Limb (tissue), 2 donors: ENCODE measurements around the gene ORM1.

Source experiments
- DNase-seq, 2 donors: peaks; one replicate each; pipeline ENCODE4 v3.0.0-alpha.2; 2016; ENCODE audit errors: extremely low spot score in 2 of 2

ORM1 gene

DNA sequence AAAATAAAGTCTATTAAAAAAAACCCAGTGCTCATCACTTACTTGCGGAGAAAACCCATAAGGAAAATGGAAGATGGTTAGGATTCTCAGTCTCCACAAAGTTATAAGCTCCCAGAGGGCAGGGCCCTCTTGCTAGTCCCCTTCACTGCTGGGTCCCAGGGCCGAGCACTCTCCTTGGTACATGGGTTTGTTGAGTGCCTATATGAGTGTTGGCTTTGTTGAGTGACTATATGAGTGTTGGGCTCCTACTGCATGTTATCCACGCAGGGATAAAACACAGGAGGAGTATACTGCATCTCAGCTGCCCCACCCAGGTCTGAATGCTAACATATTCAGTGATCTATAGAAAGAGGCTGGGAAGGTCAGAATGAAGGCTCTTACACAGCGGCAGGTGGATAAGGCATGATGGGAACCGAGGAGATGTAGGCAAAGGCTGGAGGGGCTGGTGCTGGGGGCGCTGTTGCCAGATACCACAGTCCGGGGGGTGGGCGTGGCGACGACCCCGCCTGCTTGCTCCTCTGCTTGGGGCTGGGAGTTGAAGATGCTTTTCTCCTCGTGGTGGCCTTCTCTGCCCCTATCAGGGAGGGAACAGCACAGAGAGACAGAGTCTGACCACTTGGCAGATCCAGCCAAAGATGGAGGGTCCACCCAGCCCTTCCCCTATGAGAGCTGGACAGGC is 18.4 kb downstream of the ORM1 start:
- DNase-seq, result no peak

DNA sequence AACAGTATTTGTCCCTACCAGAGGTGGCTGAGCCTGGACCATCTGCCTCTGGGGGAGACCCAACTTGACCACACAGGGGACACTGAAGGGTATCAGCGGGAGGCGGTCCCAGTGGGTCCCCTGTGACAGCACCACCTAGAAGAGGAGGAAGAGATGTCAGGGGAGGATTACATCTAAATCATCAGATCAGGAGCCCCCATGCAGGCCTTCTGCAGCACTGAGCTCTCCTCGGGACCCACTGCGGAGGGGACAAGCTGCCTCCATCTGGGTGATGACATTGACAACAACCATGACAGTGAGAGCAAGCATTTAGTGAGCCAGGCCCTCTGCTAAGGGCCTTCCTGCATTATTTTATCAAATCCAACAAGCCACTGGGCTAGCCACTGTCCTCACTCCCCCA is 19.1 kb downstream of the ORM1 start:
- DNase-seq, result no peak

DNA sequence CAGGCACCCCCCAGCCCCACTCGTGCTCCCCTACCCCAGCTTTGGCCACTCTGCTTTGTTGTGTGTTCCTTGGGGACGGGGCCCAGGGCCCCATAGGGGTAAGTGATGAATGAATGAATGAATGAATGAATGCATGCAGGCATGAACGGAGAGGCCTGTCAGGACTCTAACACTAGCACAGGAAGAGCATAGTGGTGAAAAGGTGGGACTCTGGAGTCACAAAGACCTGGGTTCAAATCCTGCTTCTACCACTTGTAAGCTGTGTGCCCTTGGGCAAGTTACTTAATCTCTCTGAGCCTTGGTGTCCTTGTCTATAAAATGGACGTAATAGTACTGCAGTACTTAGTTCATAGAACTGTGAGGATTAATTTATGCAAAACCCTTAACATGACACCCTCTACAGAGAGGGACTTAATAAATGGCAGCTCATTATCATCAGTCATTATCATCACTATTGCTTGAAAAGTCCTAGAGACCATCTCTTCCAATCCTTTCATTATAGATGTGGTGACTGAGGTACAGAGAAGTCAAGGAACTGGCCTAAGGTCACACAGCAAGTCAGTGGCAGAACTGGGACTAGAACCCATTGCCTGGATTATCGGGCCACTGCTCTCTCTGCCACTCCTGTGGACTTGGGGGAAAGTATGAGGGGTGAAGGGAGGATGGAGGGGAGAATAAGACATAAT is 20.0 kb downstream of the ORM1 start:
- no peak for DNase-seq

DNA sequence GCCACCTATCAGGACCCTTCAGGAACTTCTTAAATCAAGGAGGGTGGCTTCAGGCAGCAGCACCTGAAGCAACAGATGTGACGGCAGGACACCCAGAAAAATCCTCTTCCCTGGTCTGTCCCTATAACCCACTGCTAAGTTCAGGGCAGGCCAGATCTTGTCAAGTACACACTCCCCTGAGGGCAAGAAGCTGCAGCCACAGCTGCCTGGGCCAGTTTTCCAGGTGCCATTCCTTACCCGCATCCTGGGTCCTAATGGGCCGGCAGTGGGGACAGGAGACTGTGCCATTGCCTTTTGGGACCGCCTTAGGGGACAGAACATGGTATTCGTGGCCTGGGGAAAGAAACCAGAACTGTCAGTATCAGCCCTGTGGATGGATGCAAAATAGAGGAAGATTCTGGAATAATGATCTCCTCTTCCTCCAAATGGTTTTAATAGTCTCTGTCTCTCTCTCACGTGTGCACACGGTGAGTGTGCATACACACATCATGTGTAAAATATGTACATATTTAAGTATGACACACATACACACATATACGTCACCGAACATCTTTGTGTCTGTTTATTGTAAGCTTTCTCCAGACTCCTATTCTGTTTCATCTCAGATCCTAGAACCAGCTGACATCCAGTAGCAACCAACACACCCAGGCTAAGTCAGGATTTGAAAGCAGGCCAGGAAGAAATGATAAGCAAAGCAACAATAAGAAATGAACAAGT is 20.7 kb downstream of the ORM1 start:
- DNase-seq, result no peak

DNA sequence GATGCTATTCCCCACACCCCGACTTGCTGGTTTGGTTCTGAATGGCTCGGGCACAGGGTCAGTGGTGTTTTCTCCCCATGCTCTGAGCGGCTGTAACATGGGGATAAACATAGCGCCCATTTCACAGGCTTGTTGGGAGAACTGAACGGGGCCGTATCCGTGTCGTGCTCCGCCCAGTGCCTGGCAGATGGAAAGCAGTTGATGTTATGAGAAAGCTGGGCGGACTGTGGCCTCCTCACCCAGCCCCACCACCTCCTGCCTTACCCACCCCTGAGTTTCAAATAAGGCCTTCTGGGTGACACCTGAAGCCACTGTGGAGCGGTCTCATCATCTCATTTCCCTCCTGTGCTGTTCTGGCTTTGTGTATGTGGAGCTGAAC is 21.3 kb downstream of the ORM1 start:
- DNase-seq, result no peak

DNA sequence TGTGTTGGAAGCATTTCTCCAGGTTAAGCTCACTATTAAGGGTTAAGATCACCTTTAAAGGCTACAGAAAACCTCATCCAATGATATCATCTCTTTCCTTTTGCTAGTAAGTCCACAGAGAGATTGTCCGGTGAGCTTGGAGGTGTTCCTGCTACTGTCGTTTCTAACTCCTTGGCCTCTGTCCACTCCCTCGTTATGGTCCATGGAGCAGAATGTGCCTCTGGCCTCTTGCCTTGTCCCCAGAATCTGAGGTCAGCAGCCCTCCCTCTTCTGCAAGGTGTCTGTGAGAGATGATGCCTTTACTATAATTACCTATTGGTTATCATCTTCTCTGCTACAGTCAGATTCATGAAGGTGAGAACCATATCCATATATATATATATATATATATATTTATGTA is 21.8 kb downstream of the ORM1 start:
- DNase-seq, result no peak

DNA sequence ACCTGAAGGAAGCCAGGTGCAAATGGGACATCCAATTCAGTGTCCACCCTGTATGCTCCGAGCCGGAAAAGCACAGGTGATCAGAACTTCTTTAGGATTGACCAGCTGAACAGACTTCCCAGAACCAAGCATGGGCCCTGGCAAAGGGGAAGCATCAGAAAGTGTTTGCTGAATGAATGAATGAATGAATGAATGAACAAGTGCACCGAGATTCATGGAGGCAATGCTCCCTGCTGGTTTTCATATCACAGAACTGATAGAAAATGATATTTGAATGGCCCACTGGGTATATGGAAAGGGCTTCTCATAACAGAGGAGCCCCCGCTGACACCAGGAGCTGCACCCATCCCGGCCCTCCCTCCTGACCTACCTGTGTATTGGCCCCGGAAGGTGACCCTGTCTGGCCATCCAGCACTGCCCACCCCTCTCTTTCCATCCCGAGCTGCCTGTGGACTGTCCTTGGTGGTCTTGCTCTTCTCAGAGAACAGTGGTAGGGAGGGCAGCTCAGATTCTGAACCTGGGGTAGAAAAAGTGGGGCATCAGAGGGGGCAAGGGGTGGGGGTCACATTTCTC is 22.7 kb downstream of the ORM1 start:
- no peak for DNase-seq

DNA sequence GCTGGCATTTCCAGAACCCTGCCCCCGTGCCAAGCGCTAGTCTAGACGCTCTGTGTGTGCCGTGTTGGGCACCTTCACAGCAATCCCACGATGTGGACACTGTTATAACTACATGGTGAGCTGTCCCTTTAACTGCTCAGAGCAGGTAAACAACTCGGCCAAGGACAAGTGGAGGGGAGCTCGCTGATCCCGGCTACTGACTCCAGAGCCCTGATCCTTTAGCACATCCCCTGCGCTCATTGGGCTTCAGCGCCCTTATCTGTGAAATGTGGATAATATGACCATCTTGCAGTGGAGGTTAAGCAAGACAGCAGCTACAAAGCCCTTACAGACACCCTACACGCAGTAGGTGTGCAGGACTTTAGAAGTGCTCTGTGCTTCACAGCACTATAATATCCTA is 23.2 kb downstream of the ORM1 start:
- no peak for DNase-seq

DNA sequence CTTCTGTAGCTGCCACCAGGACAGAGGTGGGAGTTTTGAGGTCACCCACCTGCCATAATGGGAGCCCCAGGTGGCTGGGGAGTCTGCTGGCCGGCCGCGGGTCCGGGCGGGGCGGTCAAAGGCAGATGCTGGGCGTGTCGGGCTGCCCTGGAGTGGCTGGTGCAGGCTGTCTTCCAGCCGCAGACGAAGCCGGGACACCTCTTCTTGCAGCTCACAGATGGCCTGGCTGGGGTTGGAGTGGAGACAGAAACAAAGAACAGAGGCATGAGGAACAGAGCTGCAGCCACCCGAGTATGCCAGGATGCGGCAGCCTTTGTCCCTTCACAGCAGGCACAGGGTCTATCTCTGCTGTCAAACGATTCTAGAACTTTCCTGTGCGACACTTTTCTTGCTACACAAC is 24.8 kb downstream of the ORM1 start:
- no peak for DNase-seq

DNA sequence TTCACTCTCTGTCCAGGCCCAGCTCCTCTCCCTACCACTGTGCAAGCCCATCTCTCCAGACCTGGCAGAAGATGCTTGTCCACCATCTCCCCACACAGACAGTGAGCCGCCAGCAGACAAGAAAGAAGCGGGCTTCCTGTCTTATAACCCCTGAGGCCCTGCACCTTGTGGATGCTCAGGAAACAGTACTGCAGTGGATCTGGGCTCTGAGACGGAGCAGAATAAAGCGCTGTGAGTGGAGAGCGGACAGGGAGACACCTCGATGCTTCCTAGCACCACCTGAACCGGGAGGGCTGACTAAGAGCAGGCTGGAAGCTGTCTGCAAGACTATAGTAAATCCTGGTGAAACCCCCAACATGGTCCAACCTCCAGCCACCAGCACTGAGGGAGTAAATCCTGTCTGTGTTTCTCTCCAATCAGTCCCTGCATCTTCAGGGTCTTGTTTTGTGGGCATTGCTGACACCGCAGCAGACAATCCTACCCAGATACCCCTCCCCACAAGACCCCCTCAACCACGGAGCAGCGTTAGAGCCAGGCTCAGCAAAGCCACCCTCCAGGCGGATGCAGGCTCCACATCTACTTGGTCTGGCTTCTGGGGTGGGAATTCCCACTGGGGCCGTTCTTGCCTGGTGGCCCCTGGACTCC is 25.5 kb downstream of the ORM1 start:
- no peak for DNase-seq

DNA sequence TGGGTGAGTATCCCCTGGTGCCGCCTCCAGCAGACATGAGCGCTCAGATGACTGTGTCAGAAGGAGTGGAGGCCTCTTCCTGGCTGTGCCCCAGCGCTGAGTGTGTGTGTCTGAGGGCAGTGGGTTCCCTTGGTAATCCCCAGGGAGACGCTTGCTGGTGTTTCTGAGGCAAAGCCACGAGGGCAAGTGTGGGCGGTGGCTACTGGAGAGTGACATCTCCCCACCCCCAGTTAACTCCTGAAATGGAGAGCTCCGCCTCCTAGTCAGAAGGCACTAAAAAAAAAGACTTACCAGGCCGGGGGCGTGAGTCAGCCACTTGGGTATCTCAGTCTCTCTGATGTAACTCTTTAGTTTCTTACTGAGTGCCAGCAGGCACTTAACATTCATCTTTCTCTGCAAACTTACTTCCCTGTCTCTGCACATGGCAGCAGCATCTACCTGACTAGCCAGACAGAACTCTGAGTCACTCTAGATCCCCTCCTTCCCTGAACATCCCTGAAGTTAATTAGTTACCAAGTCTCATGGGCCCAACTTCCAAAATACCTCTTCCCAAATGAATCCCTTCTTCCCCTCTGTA is 26.1 kb downstream of the ORM1 start:
- DNase-seq, result no peak

DNA sequence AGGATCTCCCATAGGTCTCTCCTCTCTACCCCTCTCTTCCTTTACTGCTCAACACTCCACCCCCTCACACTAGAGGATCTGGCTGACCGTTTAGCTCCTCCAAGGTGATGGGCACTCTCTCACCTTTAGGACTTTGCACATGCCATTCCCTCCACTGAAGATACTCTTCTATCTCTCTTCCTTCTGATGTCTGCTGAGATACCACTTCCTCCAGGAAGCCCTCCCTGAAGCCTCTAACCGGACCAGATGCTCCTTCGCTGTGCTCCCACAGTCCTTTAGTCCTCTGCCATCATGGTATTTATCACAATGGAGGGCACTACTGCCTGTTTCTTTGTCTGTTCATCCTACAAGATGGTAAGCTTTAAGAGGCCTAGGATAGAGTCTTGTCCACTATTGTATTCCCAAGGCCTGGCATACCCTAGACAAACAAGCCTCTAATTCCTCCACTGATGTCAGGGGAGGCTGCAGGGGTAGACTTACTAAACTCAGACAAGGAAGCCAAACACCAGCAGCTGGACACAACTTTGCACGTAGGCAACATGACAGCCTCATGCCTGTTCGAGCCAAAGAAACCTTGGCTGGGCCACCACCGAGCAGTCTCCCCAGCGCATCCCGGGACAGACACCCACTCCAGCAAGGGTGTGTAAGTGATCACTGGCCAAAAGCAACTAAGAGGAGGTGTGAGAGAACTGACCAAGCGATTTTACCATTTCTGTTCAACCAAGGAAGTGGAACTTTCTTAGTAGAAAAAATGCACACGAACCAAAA is 27.0 kb downstream of the ORM1 start:
- DNase-seq, result no peak

DNA sequence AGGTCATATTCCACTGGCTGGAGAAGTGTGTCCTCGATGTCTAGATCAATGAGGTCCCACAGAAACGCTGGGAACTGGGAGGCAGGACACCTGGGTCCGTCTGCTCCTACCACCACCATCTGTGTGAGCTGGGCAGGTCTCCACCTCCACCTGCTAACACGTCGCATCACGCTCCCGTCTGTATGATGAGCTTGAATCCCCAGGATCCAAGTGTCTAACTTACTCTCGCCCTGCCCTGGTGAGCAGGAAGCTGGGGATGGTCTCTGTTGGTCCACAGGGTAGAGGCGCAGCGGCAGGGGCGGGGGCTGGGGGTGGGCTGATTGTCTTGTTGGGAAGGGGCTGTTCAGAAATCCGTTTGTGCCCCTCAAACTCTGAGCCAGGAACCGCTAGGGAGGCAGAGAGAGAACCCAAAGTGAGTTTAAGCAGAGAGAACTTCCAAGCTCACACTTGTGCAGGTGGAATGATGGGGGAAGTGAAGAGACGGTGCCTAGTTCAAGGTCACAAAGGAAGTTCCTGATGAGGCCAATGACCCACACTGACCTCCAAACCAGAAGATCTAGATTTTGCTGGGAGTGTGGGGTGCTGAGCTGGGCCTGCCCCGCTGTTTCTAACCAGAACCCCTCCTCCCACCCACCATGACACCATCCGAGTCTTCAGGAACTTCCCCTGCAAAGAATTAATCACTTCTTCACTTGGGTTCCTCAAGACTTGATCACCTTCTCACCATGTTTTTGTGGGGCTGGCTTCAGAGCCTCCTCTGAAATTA is 27.9 kb downstream of the ORM1 start:
- no peak for DNase-seq

DNA sequence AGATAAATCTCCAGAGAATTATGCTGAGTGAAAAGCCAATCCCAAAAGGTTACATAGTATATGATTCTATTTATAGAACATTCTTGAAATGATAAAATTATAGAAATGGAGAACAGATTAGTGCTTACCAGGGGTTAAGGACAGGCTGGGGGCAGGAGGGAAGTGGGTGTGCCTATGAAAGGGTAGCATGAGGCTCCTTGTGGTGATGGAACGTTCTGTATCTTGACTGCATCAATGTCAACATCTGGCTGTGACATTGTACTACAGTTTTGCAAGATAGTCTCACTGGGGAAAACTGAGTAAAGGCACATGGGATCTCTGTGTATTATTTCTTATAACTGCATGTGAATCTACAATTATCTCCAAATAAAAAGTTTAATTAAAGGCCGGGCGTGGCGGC is 29.0 kb downstream of the ORM1 start:
- DNase-seq, result no peak

DNA sequence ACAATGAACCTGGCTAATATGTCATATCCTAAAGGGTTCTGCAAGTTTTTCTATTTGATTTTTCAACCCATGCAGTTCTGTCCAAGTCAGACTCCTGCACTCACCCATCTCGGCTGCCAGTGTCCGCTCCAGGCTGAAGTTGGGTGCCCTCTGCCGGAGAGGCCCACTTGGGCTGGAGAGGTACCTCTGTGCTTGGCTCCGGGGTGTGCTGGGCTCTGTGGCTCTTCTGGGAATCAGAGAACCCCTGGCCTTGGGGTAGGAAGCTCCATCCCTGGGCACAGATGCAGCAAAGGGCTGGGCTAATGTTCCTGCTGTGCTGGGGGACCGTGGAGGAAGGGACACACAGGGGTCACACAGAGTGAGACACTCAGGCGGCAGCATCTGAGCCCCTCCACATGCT is 32.9 kb downstream of the ORM1 start:
- DNase-seq, result no peak

DNA sequence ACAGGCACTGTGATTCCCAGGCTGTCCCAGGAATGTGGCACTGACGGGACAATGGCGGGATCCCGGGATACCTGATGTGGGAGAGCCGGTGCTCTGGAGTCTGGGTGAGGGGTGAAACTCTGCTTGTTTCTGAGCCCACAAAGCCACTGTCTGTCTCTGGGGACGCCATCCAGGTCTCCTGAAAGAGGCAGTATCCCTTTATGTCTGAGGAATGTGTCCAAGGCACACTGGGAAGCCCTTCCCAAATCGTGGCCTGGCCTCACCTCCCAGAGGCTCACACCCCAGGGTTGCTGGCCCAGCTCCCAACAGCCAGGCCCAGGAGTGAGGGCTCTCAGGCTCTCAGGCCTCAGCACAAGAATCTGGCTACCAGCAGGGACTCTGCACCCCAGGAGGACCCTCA is 33.9 kb downstream of the ORM1 start:
- no peak for DNase-seq

DNA sequence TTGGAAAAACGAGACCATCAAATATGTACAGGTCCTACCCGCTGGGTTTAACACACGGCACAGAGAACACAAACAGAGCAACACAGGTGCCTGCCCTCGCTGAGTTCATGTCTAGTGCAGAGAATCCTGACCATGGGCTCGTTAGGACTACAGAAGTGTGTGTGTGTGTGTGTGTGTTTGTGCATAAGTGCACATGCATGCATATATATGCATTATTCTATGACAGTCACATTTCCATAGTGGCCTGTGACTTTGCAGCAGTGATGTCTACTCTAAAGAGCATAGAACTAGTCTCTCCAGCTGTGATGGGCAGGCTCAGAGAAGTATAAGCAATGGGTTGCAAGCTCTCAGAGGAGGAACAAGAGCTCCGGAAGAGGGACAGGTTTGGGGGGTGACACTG is 34.5 kb downstream of the ORM1 start:
- no peak for DNase-seq

DNA sequence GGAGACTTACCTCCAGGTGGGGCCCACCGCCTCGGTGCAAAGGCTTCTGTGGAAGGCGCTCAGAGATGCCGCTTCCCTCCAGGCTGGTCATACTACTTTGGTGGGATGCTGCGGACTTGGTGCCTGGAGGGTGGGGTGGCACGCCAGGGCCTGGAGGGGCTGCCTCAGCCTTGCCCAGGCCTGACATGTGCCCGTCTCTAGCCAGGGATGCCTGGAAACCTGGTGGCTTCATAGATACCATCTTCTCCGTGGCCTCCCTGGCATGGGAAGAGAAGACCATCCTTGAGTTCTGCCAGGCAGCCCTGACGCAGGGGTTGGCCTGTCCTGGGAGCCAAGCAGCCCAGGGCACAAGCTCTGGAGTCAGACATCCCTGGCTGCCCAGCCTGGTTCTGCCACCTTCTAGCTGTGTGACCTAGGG is 35.0 kb downstream of the ORM1 start:
- DNase-seq, result no peak

DNA sequence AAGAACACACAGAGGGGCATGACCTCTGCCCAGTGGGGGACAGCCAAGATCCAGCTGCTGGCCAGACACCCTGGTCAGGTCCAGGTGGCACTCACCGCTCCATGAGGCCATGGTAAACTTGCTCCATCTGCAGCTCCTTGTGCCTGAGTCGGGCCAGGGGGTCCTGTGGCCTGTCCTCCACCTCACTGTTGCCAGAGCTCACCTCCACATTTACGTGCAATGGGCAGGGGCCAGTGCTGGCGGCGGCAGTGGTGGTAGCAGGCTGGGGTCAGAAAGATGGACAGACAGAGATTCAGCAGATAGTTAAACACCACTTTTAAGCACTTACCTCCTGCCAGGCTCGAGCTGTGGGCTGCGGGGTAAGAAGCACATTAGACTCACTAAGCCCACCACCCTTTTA is 36.9 kb downstream of the ORM1 start:
- DNase-seq, result no peak

DNA sequence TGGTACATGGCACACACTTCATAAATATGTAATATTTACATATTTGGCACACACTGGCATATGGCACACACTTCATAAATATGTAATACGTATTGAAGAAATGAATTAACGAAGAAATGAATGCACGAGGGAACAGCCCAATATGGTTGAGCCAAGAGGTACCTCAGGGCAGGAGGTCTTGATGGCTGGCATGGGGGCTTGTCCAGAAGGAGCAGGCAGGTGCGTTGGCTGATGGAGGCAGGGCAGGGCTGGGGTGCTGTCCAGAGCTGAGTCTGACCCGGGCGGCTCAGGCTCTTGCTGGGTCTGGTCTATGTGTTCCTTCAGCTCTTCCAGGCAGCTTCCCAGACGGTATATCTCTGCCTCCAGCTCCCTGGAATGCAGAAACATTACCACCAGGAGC is 38.6 kb downstream of the ORM1 start:
- no peak for DNase-seq
